WTC11 (cell line): Measurements from ENCODE around the gene EXOC3L4. TPM values are rescaled to one million over a fixed set of nuclear protein-coding genes. Genes with fewer than 3 reads are reported as not detected.

ENCODE experiments used
- ATAC-seq: fragments of 200-7000 bp; cut with Tn5 transposase; 2 replicates; pipeline ENCODE4 v1.10.0; 2021; ENCODE audit warnings: mild to moderate bottlenecking, moderate library complexity
- CTCF ChIA-PET: fragments of 300-600 bp; sonication (Branson Sonifier 250); formaldehyde crosslinking; loops from one replicate; lab custom pipeline; 2021; ENCODE audit warnings: antibody characterized with exemption; lab: Charles Lee
- POLR2A ChIA-PET: fragments of 350-600 bp; sonication (Branson Sonifier 250); formaldehyde crosslinking; loops from one replicate; lab custom pipeline; 2021; ENCODE audit warnings: antibody characterized with exemption; lab: Charles Lee
- DNase-seq: peaks from one replicate; pipeline ENCODE4 v3.0.0; 2021; ENCODE audit warnings: low spot score
- H3K27ac Mint-ChIP-seq: 2 replicates; pipeline ENCODE4 v1.8.0; 2021; ENCODE audit warnings: mixed read lengths
- H3K27me3 Mint-ChIP-seq: 2 replicates; pipeline ENCODE4 v1.8.0; 2021; ENCODE audit warnings: low read depth, mild to moderate bottlenecking, moderate library complexity, mixed read lengths
- H3K36me3 Mint-ChIP-seq: 2 replicates; pipeline ENCODE4 v1.8.0; 2021; ENCODE audit warnings: mixed read lengths
- H3K4me1 Mint-ChIP-seq: 2 replicates; pipeline ENCODE4 v1.8.0; 2022; ENCODE audit warnings: mixed read lengths
- H3K4me3 Mint-ChIP-seq: 2 replicates; pipeline ENCODE4 v1.8.0; 2021; ENCODE audit warnings: mild to moderate bottlenecking, moderate library complexity, mixed read lengths
- H3K9me3 Mint-ChIP-seq: 2 replicates; pipeline ENCODE4 v1.8.0; 2021; ENCODE audit warnings: mixed read lengths
- CBFB ChIP-seq: sonication (generic); formaldehyde crosslinking; IDR thresholded peaks from 2 replicates; pipeline ENCODE4 v1.8.1; 2022; ENCODE audit warnings: mild to moderate bottlenecking, low read depth, missing genetic modification reagents
- ESRRA ChIP-seq: sonication (generic); formaldehyde crosslinking; IDR thresholded peaks from 2 replicates; pipeline ENCODE4 v1.8.1; 2022; ENCODE audit warnings: mild to moderate bottlenecking, missing genetic modification reagents, borderline replicate concordance
- FOXK1 ChIP-seq: sonication (generic); formaldehyde crosslinking; IDR thresholded peaks from 2 replicates; pipeline ENCODE4 v1.8.0; 2022; ENCODE audit warnings: mild to moderate bottlenecking, moderate library complexity, missing genetic modification reagents
- FOXP1 ChIP-seq: sonication (generic); formaldehyde crosslinking; IDR thresholded peaks from 2 replicates; pipeline ENCODE4 v1.8.0; 2022; ENCODE audit warnings: missing genetic modification reagents, mild to moderate bottlenecking, moderate library complexity, borderline replicate concordance
- GABPB1 ChIP-seq: sonication (generic); formaldehyde crosslinking; IDR thresholded peaks from 2 replicates; pipeline ENCODE4 v1.8.1; 2023; ENCODE audit warnings: mild to moderate bottlenecking, missing genetic modification reagents
- GRHL2 ChIP-seq: fragments of 250-450 bp; sonication (Bioruptor Pico); IDR thresholded peaks from 2 replicates; pipeline ENCODE4 v1.8.0; 2022; ENCODE audit warnings: mild to moderate bottlenecking, moderate library complexity; ENCODE audit not compliant: insufficient replicate concordance, severe bottlenecking
- HMGA2 ChIP-seq: fragments of 250-450 bp; sonication (Bioruptor Pico); IDR thresholded peaks from 2 replicates; pipeline ENCODE4 v1.4.0; 2021; ENCODE audit warnings: mild to moderate bottlenecking, moderate library complexity
- IRF2 ChIP-seq: sonication (generic); formaldehyde crosslinking; IDR thresholded peaks from 2 replicates; pipeline ENCODE4 v1.8.0; 2022; ENCODE audit warnings: low read depth, missing genetic modification reagents, borderline replicate concordance
- MXD4 ChIP-seq: fragments of 250-450 bp; sonication (Bioruptor Pico); IDR thresholded peaks from 2 replicates; pipeline ENCODE4 v1.8.0; 2021; ENCODE audit warnings: mild to moderate bottlenecking, moderate library complexity, borderline replicate concordance
- MYBL2 ChIP-seq: sonication (generic); formaldehyde crosslinking; IDR thresholded peaks from 2 replicates; pipeline ENCODE4 v1.8.1; 2023; ENCODE audit warnings: mild to moderate bottlenecking, moderate library complexity, missing genetic modification reagents
- RELA ChIP-seq: sonication (generic); formaldehyde crosslinking; IDR thresholded peaks from 2 replicates; pipeline ENCODE4 v1.8.1; 2022; ENCODE audit warnings: missing genetic modification reagents, mild to moderate bottlenecking, borderline replicate concordance
- SMAD4 ChIP-seq: sonication (generic); formaldehyde crosslinking; IDR thresholded peaks from 2 replicates; pipeline ENCODE4 v1.8.0; 2022; ENCODE audit warnings: mild to moderate bottlenecking, missing genetic modification reagents
- SOX15 ChIP-seq: fragments of 250-450 bp; sonication (Bioruptor Pico); IDR thresholded peaks from 2 replicates; pipeline ENCODE4 v1.9.0; 2021; ENCODE audit warnings: mild to moderate bottlenecking
- SP1 ChIP-seq: sonication (generic); formaldehyde crosslinking; conservative IDR thresholded peaks from 2 replicates; pipeline ENCODE4 v1.8.1; 2022; ENCODE audit warnings: missing genetic modification reagents
- ZNF219 ChIP-seq: sonication (generic); formaldehyde crosslinking; IDR thresholded peaks from 2 replicates; pipeline ENCODE4 v1.8.0; 2023; ENCODE audit warnings: missing genetic modification reagents, mild to moderate bottlenecking, borderline replicate concordance
- ZNF263 ChIP-seq: sonication (generic); formaldehyde crosslinking; IDR thresholded peaks from 2 replicates; pipeline ENCODE4 v1.8.1; 2022; ENCODE audit warnings: low read depth, mild to moderate bottlenecking, moderate library complexity, missing genetic modification reagents
- total RNA-seq: library from RNA; stranded (reverse); gene quantifications from 3 replicates; pipeline ENCODE4 v1.2.3, GENCODE V29; 2021
- TF ChIP-seq, protein P1 (sequence below): sonication (generic); formaldehyde crosslinking; IDR thresholded peaks from 2 replicates; pipeline ENCODE4 v1.8.0; 2022; ENCODE audit warnings: mild to moderate bottlenecking, missing genetic modification reagents
- TF ChIP-seq, protein P2 (sequence below): sonication (generic); formaldehyde crosslinking; IDR thresholded peaks from 2 replicates; pipeline ENCODE4 v1.8.0; 2023; ENCODE audit warnings: mild to moderate bottlenecking, missing genetic modification reagents
- TF ChIP-seq, protein P3 (sequence below): fragments of 250-450 bp; sonication (Bioruptor Pico); IDR thresholded peaks from 2 replicates; pipeline ENCODE4 v1.9.0; 2021; ENCODE audit warnings: mild to moderate bottlenecking
- TF ChIP-seq, protein P4 (sequence below): sonication (generic); formaldehyde crosslinking; conservative IDR thresholded peaks from 2 replicates; pipeline ENCODE4 v1.8.1; 2022; ENCODE audit warnings: mild to moderate bottlenecking, missing genetic modification reagents
- TF ChIP-seq, protein P5 (sequence below): fragments of 250-450 bp; sonication (Bioruptor Pico); IDR thresholded peaks from 2 replicates; pipeline ENCODE4 v1.9.0; 2021; ENCODE audit warnings: mild to moderate bottlenecking
- TF ChIP-seq, protein P6 (sequence below): sonication (generic); formaldehyde crosslinking; IDR thresholded peaks from 2 replicates; pipeline ENCODE4 v1.8.1; 2023; ENCODE audit warnings: mild to moderate bottlenecking, missing genetic modification reagents, moderate library complexity
- TF ChIP-seq, protein P7 (sequence below): sonication (generic); formaldehyde crosslinking; IDR thresholded peaks from 2 replicates; pipeline ENCODE4 v1.8.0; 2023; ENCODE audit warnings: missing genetic modification reagents
- TF ChIP-seq, protein P8 (sequence below): sonication (generic); formaldehyde crosslinking; IDR thresholded peaks from 2 replicates; pipeline ENCODE4 v1.8.1; 2022; ENCODE audit warnings: missing genetic modification reagents, borderline replicate concordance

EXOC3L4 gene
- total RNA-seq, 1 experiment from 2014 or later = 0.42 TPM

DNA sequence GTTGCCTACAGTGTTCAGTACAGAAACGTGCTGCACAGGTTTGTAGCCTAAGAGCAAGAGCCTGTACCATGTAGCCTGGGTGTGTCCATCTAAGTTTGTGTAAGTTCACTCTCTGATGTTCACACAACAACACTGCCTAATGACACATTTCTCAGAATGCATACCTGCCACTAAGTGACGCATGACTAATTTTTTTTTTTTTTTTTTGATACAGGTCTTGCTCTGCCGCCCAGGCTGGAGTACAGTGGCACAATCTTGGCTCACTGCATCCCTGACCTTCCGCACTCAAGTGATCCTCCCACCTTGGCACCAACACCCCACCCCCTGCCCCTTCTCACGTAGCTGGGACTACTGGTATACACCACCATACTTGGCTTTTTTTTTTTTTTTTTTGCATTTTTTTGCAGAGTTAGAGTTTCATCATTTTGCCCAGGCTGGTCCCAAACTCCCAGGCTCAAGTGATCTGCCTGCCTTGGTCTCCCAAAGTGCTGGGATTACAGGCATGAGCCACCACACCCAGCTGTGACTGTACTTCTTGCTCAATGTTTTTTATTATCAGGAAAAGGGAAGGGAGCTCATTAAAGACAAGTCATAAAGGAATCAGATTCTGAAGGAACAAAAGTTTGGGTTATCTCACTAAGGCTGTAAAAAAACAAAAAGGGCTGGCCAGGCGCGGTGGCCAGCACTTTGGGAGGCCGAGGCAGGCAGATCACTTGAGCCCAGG is 27.1 kb upstream of the EXOC3L4 start:
- ATAC-seq (no peak), DNase-seq (no peak)
- no peaks in the 10 kb centered on the region for H3K36me3 Mint-ChIP-seq
- ChIA-PET CTCF (interaction anchor here (1.0 kb wide), 1 partner anchor 74 kb away, joined by 3 read pairs; no protein-coding TSS in a partner anchor), POLR2A (interaction anchor here (0.7 kb wide), 1 partner anchor 225 kb away, joined by 5 read pairs; no protein-coding TSS in a partner anchor)
- H3K4me1 Mint-ChIP-seq = peaks cover 5% of the 10 kb centered on the region
- H3K27me3 Mint-ChIP-seq = no peaks in the 10 kb centered on the region
- TF ChIP-seq, protein P1, sequence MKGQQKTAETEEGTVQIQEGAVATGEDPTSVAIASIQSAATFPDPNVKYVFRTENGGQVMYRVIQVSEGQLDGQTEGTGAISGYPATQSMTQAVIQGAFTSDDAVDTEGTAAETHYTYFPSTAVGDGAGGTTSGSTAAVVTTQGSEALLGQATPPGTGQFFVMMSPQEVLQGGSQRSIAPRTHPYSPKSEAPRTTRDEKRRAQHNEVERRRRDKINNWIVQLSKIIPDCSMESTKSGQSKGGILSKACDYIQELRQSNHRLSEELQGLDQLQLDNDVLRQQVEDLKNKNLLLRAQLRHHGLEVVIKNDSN = no peak
- TF ChIP-seq MXD4 (CRISPR knock-in tag) = no peak
- TF ChIP-seq SMAD4 = no peak
- no peak for TF ChIP-seq GRHL2
- no peak for TF ChIP-seq ZNF219
- TF ChIP-seq FOXK1 (CRISPR knock-in tag) = no peak
- H3K9me3 Mint-ChIP-seq = no peaks in the 10 kb centered on the region
- no peak overlapping the region for H3K4me3 Mint-ChIP-seq
- no peak overlapping the region for H3K27ac Mint-ChIP-seq

DNA sequence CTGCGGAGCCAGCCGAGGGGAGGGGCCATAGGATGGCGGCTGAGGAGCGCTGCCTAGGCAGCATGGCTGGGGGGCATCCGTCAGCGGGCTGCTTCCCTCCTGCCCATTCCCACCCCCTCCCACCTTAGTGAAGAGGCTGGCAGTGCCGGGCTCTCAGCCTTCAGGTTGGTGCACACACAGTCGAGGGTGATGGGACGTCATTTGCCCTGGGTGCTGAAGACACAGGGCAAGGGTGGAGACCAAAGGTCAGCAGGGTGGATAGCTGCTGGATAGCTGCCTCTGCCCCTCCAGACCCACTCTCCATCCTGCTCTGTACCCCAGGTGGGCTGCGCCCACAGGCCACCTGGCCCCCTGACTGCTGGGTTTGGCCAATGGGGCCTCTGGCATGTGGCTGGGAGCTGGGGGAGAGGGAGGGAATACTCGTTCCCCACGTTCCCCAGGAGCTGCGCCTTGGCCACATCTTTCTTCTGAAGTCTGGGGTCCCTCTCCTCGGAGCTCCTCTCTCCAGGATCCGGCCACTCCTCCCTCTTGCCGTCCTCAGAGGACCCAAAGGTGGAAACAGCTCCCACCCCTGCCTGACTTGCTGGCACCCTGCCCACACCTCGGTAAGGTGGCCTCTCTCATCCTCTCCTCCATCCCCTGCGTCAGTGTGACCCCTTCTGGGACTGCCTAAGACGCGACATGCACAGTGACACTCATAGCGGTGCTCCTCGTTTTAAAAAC is 26.0 kb upstream of the EXOC3L4 start:
- ChIA-PET CTCF (interaction anchor here (0.6 to 1.0 kb wide), 2 partner anchors 72 to 1022 kb away, joined by 3 read pairs; no protein-coding TSS in a partner anchor), POLR2A (no interaction called here)
- Mint-ChIP-seq H3K4me1 (peaks cover 5% of the 10 kb centered on the region), H3K27ac (no peak overlapping the region), H3K9me3 (no peaks in the 10 kb centered on the region), H3K36me3 (no peaks in the 10 kb centered on the region), H3K4me3 (no peak overlapping the region), H3K27me3 (no peaks in the 10 kb centered on the region)
- DNase-seq (no peak), ATAC-seq (no peak)
- TF ChIP-seq, protein P2, sequence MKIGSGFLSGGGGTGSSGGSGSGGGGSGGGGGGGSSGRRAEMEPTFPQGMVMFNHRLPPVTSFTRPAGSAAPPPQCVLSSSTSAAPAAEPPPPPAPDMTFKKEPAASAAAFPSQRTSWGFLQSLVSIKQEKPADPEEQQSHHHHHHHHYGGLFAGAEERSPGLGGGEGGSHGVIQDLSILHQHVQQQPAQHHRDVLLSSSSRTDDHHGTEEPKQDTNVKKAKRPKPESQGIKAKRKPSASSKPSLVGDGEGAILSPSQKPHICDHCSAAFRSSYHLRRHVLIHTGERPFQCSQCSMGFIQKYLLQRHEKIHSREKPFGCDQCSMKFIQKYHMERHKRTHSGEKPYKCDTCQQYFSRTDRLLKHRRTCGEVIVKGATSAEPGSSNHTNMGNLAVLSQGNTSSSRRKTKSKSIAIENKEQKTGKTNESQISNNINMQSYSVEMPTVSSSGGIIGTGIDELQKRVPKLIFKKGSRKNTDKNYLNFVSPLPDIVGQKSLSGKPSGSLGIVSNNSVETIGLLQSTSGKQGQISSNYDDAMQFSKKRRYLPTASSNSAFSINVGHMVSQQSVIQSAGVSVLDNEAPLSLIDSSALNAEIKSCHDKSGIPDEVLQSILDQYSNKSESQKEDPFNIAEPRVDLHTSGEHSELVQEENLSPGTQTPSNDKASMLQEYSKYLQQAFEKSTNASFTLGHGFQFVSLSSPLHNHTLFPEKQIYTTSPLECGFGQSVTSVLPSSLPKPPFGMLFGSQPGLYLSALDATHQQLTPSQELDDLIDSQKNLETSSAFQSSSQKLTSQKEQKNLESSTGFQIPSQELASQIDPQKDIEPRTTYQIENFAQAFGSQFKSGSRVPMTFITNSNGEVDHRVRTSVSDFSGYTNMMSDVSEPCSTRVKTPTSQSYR (CRISPR knock-in tag) = no peak
- TF ChIP-seq, protein P3, sequence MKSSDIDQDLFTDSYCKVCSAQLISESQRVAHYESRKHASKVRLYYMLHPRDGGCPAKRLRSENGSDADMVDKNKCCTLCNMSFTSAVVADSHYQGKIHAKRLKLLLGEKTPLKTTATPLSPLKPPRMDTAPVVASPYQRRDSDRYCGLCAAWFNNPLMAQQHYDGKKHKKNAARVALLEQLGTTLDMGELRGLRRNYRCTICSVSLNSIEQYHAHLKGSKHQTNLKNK (CRISPR knock-in tag) = no peak
- TF ChIP-seq ESRRA (CRISPR knock-in tag) (no peak), RELA (no peak), SP1 (no peak), HMGA2 (CRISPR knock-in tag) (no peak), IRF2 (CRISPR knock-in tag) (no peak), ZNF263 (CRISPR knock-in tag) (no peak), GABPB1 (CRISPR knock-in tag) (no peak), FOXP1 (CRISPR knock-in tag) (no peak), SOX15 (CRISPR knock-in tag) (no peak), MYBL2 (CRISPR knock-in tag) (no peak), CBFB (CRISPR knock-in tag) (no peak)
- TF ChIP-seq, protein P4, sequence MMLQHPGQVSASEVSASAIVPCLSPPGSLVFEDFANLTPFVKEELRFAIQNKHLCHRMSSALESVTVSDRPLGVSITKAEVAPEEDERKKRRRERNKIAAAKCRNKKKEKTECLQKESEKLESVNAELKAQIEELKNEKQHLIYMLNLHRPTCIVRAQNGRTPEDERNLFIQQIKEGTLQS = no peak
- TF ChIP-seq, protein P5, sequence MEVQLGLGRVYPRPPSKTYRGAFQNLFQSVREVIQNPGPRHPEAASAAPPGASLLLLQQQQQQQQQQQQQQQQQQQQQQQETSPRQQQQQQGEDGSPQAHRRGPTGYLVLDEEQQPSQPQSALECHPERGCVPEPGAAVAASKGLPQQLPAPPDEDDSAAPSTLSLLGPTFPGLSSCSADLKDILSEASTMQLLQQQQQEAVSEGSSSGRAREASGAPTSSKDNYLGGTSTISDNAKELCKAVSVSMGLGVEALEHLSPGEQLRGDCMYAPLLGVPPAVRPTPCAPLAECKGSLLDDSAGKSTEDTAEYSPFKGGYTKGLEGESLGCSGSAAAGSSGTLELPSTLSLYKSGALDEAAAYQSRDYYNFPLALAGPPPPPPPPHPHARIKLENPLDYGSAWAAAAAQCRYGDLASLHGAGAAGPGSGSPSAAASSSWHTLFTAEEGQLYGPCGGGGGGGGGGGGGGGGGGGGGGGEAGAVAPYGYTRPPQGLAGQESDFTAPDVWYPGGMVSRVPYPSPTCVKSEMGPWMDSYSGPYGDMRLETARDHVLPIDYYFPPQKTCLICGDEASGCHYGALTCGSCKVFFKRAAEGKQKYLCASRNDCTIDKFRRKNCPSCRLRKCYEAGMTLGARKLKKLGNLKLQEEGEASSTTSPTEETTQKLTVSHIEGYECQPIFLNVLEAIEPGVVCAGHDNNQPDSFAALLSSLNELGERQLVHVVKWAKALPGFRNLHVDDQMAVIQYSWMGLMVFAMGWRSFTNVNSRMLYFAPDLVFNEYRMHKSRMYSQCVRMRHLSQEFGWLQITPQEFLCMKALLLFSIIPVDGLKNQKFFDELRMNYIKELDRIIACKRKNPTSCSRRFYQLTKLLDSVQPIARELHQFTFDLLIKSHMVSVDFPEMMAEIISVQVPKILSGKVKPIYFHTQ (CRISPR knock-in tag) = no peak
- TF ChIP-seq, protein P6, sequence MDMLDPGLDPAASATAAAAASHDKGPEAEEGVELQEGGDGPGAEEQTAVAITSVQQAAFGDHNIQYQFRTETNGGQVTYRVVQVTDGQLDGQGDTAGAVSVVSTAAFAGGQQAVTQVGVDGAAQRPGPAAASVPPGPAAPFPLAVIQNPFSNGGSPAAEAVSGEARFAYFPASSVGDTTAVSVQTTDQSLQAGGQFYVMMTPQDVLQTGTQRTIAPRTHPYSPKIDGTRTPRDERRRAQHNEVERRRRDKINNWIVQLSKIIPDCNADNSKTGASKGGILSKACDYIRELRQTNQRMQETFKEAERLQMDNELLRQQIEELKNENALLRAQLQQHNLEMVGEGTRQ (CRISPR knock-in tag) = no peak
- TF ChIP-seq, protein P7, sequence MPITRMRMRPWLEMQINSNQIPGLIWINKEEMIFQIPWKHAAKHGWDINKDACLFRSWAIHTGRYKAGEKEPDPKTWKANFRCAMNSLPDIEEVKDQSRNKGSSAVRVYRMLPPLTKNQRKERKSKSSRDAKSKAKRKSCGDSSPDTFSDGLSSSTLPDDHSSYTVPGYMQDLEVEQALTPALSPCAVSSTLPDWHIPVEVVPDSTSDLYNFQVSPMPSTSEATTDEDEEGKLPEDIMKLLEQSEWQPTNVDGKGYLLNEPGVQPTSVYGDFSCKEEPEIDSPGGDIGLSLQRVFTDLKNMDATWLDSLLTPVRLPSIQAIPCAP = no peak
- TF ChIP-seq, protein P8, sequence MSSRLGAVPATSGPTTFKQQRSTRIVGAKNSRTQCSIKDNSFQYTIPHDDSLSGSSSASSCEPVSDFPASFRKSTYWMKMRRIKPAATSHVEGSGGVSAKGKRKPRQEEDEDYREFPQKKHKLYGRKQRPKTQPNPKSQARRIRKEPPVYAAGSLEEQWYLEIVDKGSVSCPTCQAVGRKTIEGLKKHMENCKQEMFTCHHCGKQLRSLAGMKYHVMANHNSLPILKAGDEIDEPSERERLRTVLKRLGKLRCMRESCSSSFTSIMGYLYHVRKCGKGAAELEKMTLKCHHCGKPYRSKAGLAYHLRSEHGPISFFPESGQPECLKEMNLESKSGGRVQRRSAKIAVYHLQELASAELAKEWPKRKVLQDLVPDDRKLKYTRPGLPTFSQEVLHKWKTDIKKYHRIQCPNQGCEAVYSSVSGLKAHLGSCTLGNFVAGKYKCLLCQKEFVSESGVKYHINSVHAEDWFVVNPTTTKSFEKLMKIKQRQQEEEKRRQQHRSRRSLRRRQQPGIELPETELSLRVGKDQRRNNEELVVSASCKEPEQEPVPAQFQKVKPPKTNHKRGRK (CRISPR knock-in tag) = no peak
